ENCODE results near the gene GIPR. TPM values are rescaled to one million over a fixed set of nuclear protein-coding genes. Genes with fewer than 3 reads are reported as not detected.
"Not testable (repeated sequence)": the region's sequence is repeated elsewhere in the genome, so short reads cannot be mapped to it uniquely, and the experiment has no call there.

Gene GIPR
- 5.0 TPM for total RNA-seq

- DNase-seq (ENCODE audit: low spot score) (no peak), ATAC-seq (peak; percentile 18)
- intact Hi-C loops (cut with DNase I), result no loop called here
Measured at GRCh38 chr19:45667620-45668341, at the start of gene GIPR. Gene GIPR, plus strand, starts transcription at chr19:45668221. Its CDS starts 1,300 bp downstream, at chr19:45669521.

- no peak for ATAC-seq
- intact Hi-C loops (cut with DNase I), result no loop called here
- DNase-seq (ENCODE audit: low spot score), result no peak
Measured at GRCh38 chr19:45621389-45621788, 46.6 kb upstream of the GIPR start.

GRCh38 chr19:45621976-45622503 lies 46.0 kb upstream of the GIPR start:
- ATAC-seq (no peak), DNase-seq (ENCODE audit: low spot score) (no peak)
- intact Hi-C loops (cut with DNase I), result no loop called here

GRCh38 chr19:45623984-45624383 lies 44.0 kb upstream of the GIPR start:
- ATAC-seq (no peak), DNase-seq (ENCODE audit: low spot score) (no peak)
- intact Hi-C loops (cut with DNase I), result no loop called here

GRCh38 chr19:45628219-45628618 lies 39.8 kb upstream of the GIPR start:
- intact Hi-C loops (cut with DNase I); ATAC-seq; DNase-seq (ENCODE audit: low spot score): not testable (repeated sequence)

GRCh38 chr19:45629704-45630103 lies 38.3 kb upstream of the GIPR start:
- intact Hi-C loops (cut with DNase I), result no loop called here
- DNase-seq (ENCODE audit: low spot score) (no peak), ATAC-seq (no peak)

- intact Hi-C loops (cut with DNase I), result no loop called here
- ATAC-seq (no peak), DNase-seq (ENCODE audit: low spot score) (no peak)
Measured at GRCh38 chr19:45630463-45630862, 37.6 kb upstream of the GIPR start.

GRCh38 chr19:45632468-45633196 lies 35.4 kb upstream of the GIPR start:
- intact Hi-C loops (cut with DNase I), result no loop called here
- peak; percentile 88 for ATAC-seq
- DNase-seq (ENCODE audit: low spot score), result peak; percentile 76

- ATAC-seq (no peak), DNase-seq (ENCODE audit: low spot score) (no peak)
- intact Hi-C loops (cut with DNase I), result no loop called here
Measured at GRCh38 chr19:45636275-45636674, 31.7 kb upstream of the GIPR start.

GRCh38 chr19:45636902-45637301 lies 31.1 kb upstream of the GIPR start:
- no peak for ATAC-seq
- intact Hi-C loops (cut with DNase I), result no loop called here
- DNase-seq (ENCODE audit: low spot score), result no peak

- intact Hi-C loops (cut with DNase I), result no loop called here
- no peak for ATAC-seq
- DNase-seq (ENCODE audit: low spot score), result no peak
Measured at GRCh38 chr19:45637890-45638667, 29.9 kb upstream of the GIPR start.

- DNase-seq (ENCODE audit: low spot score) (peak; percentile 67), ATAC-seq (peak; percentile 41)
- intact Hi-C loops (cut with DNase I), result no loop called here
Measured at GRCh38 chr19:45638930-45639729, 28.9 kb upstream of the GIPR start, which contains the start of gene EML2. Gene EML2, minus strand, starts transcription at chr19:45639397. Its CDS starts 21 bp downstream, at chr19:45639376.

- DNase-seq (ENCODE audit: low spot score) (peak; percentile 68), ATAC-seq (no peak)
- intact Hi-C loops (cut with DNase I), result loop anchor here (5.0 kb wide), 1 partner anchor 119 kb away; no protein-coding TSS in a partner anchor
Measured at GRCh38 chr19:45640849-45641273, 27.2 kb upstream of the GIPR start.

- intact Hi-C loops (cut with DNase I), result loop anchor here (5.0 kb wide), 1 partner anchor 119 kb away; no protein-coding TSS in a partner anchor
- peak; percentile 36 for ATAC-seq
- DNase-seq (ENCODE audit: low spot score), result peak; percentile 81
Measured at GRCh38 chr19:45641274-45642105, 26.5 kb upstream of the GIPR start.

GRCh38 chr19:45643024-45643926 lies 24.7 kb upstream of the GIPR start:
- intact Hi-C loops (cut with DNase I), result loop anchor here (5.0 kb wide), 1 partner anchor 121 kb away; no protein-coding TSS in a partner anchor
- DNase-seq (ENCODE audit: low spot score) (peak; percentile 90), ATAC-seq (peak; percentile 73)
